AG04450 (cell line): Measurements from ENCODE around the gene CLDN17. TPM values are rescaled to one million over a fixed set of nuclear protein-coding genes. Genes with fewer than 3 reads are reported as not detected.

ENCODE experiments used
- CTCF ChIA-PET: fragments of 300-600, 350-600 bp; formaldehyde crosslinking; extraction: SDS; loops from one replicate; lab custom pipeline; 2022; ENCODE audit warnings: antibody characterized with exemption, inconsistent platforms; lab: Charles Lee
- POLR2A ChIA-PET: fragments of 350-600 bp; formaldehyde crosslinking; extraction: SDS; loops from one replicate; lab custom pipeline; 2021; ENCODE audit warnings: antibody characterized with exemption, inconsistent platforms; lab: Yijun Ruan, JAX
- DNase-seq: peaks from one replicate; pipeline ENCODE4 v3.0.0-alpha.2; 2011; ENCODE audit warnings: low read depth, low spot score
- H3K27ac ChIP-seq: one replicate; pipeline ENCODE4 v1.5.1; 2012; ENCODE audit warnings: low read depth, low read length, control low read depth
- H3K27me3 ChIP-seq: one replicate; pipeline ENCODE4 v1.6.0; 2012; ENCODE audit warnings: low read length; ENCODE audit not compliant: control insufficient read depth, insufficient read depth
- H3K4me3 ChIP-seq: 2 replicates; pipeline ENCODE4 v1.5.1; 2011; ENCODE audit warnings: mild to moderate bottlenecking, low read depth, low read length, control low read depth
- H3K9me3 ChIP-seq: 2 replicates; pipeline ENCODE4 v1.5.1; 2012; ENCODE audit warnings: low read length; ENCODE audit not compliant: control insufficient read depth, insufficient read depth
- polyA plus RNA-seq: library from polyadenylated mRNA; depleted of rRNA; stranded (reverse); fragments of >200 nt; gene quantifications from 2 replicates; pipeline ENCODE4 v1.2.3, GENCODE V29; 2011
- TF ChIP-seq, protein P1 (sequence below): IDR thresholded peaks from 2 replicates; pipeline ENCODE4 v1.5.1; 2011; ENCODE audit warnings: low read depth, low read length, control low read depth, inconsistent platforms

Gene CLDN17
- polyA plus RNA-seq, 1 experiment, result not detected

- Histone ChIP-seq H3K9me3 (peaks cover 6% of the 10 kb centered on the region), H3K27ac (no peak overlapping the region), H3K27me3 (no peaks in the 10 kb centered on the region), H3K4me3 (no peak overlapping the region)
- DNase-seq, result no peak
- CTCF ChIA-PET, result no interaction called here
- TF ChIP-seq, protein P1, sequence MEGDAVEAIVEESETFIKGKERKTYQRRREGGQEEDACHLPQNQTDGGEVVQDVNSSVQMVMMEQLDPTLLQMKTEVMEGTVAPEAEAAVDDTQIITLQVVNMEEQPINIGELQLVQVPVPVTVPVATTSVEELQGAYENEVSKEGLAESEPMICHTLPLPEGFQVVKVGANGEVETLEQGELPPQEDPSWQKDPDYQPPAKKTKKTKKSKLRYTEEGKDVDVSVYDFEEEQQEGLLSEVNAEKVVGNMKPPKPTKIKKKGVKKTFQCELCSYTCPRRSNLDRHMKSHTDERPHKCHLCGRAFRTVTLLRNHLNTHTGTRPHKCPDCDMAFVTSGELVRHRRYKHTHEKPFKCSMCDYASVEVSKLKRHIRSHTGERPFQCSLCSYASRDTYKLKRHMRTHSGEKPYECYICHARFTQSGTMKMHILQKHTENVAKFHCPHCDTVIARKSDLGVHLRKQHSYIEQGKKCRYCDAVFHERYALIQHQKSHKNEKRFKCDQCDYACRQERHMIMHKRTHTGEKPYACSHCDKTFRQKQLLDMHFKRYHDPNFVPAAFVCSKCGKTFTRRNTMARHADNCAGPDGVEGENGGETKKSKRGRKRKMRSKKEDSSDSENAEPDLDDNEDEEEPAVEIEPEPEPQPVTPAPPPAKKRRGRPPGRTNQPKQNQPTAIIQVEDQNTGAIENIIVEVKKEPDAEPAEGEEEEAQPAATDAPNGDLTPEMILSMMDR, result no peak
- POLR2A ChIA-PET, result no interaction called here
Observed at GRCh38 chr21:30153697-30154340, 12.8 kb downstream of the CLDN17 start.

- POLR2A ChIA-PET, result no interaction called here
- H3K27me3 ChIP-seq, result no peaks in the 10 kb centered on the region
- CTCF ChIA-PET, result no interaction called here
- H3K4me3 ChIP-seq, result no peak overlapping the region
- H3K9me3 ChIP-seq, result peaks cover 6% of the 10 kb centered on the region
- TF ChIP-seq, protein P1, result no peak
- DNase-seq, result no peak
- no peak overlapping the region for H3K27ac ChIP-seq
Observed at GRCh38 chr21:30152792-30153191, 13.8 kb downstream of the CLDN17 start.

GRCh38 chr21:30148906-30149305, 17.7 kb downstream of the CLDN17 start:
- Histone ChIP-seq H3K4me3 (no peak overlapping the region), H3K27me3 (no peaks in the 10 kb centered on the region), H3K27ac (no peak overlapping the region), H3K9me3 (peaks cover 9% of the 10 kb centered on the region)
- ChIA-PET CTCF (interaction anchor here (0.6 kb wide), 1 partner anchor 25 kb away, joined by 3 read pairs; no protein-coding TSS in a partner anchor), POLR2A (no interaction called here)
- TF ChIP-seq, protein P1, result no peak
- DNase-seq, result no peak

- no peak for DNase-seq
- ChIA-PET CTCF (no interaction called here), POLR2A (no interaction called here)
- Histone ChIP-seq H3K4me3 (no peak overlapping the region), H3K9me3 (peaks cover 9% of the 10 kb centered on the region), H3K27me3 (no peaks in the 10 kb centered on the region), H3K27ac (no peak overlapping the region)
- TF ChIP-seq, protein P1, result no peak
Observed at GRCh38 chr21:30146558-30147282, 19.9 kb downstream of the CLDN17 start.

DNA sequence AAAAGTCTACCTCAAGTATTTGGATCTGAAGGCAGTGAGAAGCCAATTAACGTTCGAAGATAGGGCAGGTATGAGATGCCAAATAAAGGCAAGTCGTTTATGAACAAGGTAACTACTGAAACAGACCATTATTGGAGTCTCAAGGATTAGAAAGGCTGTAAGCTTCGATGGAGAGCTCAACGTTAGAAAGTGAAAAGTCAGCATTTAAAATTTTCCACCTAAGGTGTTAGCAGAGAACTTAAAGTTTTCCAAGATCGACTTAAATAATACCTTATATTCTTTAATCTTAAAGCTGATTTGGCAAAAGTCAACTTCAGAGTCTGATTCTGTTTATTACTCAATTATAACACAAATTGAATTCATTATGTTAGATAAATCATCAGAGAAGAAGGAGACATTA, 28.1 kb downstream of the CLDN17 start:
- POLR2A ChIA-PET, result no interaction called here
- no peak for DNase-seq
- no peak overlapping the region for H3K4me3 ChIP-seq
- no peaks in the 10 kb centered on the region; the same call in 1 of the 2 replicates for H3K9me3 ChIP-seq
- TF ChIP-seq, protein P1, result no peak
- H3K27ac ChIP-seq, result no peak overlapping the region
- H3K27me3 ChIP-seq, result no peaks in the 10 kb centered on the region
- CTCF ChIA-PET, result interaction anchor here (0.5 kb wide), 1 partner anchor 90 kb away, joined by 4 read pairs; no protein-coding TSS in a partner anchor
